GM18499 (cell line): Measurements from ENCODE around the gene DNAH12.
"Not testable (repeated sequence)": the region's sequence is repeated elsewhere in the genome, so short reads cannot be mapped to it uniquely, and the experiment has no call there.

ENCODE experiments used
- ATAC-seq: cut with Tn5 transposase; IDR thresholded peaks from one replicate; pipeline ENCODE4 v1.9.1; 2021; ENCODE audit warnings: moderate number of reproducible peaks; ENCODE audit not compliant: insufficient read depth, unreplicated experiment

Gene DNAH12

DNA sequence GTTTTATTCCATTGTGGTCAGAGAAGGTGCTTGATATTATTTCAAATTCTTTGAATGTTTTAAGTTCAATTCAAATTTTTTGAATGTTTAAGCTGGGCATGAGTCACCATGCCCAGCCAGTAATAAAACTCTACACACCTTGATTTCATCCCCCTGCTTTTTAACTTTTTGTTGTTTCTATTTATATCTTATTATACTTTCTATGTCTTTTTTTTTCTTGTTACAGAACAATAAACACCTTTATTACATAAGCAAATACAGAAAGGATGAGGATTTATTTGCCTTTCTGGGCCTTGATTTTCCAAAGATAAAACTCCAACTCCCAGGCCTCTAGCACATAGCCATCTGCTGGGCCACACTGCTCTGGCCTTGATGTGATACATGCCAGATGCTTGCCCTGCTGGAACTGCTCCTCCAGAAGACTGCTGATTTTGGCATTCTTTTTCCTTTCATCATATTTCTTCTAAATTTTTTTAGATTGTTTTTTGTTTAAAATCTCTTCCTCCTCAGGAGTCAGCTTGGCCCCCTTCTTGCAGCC, 14.0 kb downstream of the DNAH12 start:
- no peak for ATAC-seq

DNA sequence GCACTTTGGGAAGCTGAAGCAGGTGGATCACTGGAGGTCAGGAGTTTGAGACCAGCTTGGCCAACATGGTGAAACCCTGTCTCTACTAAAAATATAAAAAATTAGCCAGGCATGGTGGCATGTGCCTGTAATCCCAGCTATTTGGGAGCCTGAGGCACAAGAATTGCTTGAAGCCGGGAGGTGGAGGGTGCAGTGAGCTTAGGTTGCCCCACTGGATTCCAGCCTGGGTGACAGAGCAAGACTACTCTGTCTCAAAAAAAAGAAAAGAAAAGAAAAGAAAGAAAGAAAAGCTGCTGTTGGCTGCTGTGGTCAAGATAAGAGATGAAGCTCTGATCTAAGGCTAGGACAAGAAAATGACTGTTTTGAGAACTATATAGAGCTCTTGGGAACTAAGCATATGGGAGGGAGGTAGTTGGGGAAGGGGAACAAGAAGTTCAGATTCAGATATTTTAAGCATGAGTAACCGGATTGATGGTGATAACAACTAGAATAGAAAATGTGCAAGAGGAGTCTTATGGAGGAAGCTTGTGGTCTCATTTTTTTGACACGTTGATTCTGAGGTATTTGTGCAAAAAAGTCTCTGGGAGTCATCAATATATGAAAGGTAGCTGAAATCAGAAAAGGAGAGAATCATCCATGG, 25.7 kb downstream of the DNAH12 start:
- ATAC-seq: no peak

DNA sequence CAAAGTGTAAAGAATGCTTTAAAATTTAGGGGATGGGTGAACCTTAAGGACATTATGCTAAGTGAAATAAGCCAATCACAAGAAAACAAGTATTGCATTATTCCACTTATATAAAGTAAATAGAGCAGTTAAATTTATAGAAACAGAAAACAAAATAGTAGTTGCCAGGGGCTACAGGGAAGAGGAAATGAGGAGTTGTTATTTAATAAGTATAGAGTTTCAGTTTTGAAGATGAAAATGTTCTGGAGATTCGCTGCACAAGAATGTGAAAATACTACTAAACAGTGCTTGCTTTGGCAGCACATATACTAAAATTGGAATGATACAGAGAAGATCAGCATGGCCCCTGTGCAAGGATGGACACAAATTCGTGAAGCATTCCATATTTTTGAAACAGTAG, 32.0 kb downstream of the DNAH12 start:
- no peak for ATAC-seq

DNA sequence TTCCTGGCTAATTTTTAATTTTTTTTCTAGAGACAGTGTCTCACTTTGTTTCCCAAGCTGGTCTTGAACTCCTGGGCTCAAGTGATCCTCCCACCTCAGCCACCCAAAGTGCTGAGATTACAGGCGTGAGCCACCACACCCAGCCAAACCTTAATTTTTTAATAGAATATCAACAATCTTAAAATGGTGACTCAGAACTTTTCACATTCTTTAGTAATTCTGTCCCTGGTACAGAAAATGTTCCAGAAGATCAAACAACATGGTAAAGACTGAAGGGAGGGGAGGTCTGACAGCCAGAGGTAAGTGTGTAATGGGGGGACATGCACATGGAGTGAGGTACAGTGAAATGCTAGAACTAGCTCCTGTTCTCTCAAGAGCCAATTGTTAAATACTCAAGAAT, 38.2 kb downstream of the DNAH12 start:
- no peak for ATAC-seq

DNA sequence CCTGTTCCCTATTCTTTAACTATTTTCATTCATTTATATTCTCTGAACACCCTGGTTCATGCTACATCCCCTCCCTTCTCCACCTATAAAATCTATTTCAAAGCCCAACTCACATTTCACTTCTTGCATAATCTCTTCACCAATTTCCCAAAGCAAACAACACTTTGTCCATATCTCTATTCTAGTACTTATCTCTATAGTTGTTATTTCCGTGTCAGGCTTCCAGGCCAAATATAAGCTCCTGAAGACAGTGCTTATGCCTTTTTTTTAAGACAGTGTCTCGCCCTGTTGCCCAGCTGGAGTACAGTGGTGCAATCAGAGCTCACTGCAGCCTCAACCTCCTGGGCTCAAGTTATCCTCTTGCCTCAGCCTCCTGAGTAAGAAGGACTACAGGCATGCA, 43.6 kb downstream of the DNAH12 start:
- no peak for ATAC-seq

DNA sequence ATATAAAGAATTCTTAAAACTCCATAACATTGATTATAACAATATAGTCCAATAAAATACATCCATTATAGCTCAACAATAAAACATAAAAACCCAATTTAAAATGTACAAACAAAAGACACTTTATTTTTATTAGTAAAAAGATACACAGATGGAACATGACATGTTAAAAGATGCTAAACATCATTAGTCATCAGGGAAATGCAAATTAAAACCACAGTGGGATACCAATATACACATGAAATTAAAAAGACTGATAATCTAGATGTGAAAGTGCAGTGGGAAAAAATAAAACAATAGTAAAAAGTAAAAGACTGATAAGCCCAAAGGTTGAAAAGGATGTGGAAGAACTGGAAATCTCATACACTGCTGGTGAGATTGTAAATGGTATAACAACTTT, 46.2 kb downstream of the DNAH12 start:
- ATAC-seq: no peak

DNA sequence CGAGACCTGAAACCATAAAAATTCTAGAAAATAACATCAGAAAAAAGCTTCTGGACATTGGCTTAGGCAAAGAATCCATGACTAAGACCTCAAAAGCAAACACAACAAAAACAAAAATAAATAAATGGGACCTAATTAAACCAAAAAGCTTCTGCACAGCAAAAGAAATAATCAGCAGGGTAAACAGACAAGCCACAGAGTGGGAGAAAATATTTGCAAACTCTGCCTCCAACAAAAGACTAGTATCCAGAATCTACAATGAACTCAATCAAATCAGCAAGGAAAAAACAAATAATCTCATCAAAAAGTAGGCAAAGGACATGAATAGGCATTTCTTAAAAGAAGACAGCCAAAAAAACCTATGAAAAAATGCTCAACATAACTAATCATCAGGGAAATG, 59.6 kb downstream of the DNAH12 start:
- ATAC-seq: no peak

DNA sequence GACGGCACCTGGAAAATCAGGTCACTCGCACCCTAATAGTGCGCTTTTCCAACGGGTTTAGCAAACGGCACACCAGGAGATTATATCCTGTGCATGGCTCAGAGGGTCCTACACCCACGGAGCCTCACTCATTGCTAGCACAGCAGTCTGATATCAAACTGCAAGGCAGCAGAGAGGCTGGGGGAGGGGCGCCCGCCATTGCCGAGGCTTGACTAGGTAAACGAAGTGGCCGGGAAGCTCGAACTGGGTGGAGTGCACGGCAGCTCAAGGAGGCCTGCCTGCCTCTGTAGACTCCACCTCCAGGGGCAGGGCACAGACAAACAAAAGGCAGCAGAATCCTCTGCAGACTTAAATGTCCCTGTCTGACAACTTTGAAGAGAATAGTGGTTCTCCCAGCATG, 67.0 kb downstream of the DNAH12 start:
- not testable (repeated sequence) for ATAC-seq

DNA sequence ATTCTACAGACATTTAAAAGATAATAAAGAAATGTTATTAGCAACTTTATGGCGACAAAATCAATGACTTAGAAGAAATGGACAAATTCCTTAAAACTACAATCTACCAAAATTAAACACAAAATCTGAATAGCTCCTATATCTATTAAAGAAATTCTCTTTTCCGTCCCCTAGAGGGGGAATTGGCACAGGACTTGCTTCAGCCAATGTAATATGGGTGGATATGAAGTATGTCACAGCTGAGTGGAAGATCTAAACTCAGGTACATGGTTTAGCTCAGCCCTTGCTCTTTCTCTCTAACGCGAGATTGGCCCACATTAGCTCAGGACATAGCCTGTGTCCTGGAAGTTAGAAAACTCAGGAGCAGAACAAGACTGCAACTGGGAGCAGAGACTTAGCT, 79.3 kb downstream of the DNAH12 start:
- ATAC-seq: no peak

DNA sequence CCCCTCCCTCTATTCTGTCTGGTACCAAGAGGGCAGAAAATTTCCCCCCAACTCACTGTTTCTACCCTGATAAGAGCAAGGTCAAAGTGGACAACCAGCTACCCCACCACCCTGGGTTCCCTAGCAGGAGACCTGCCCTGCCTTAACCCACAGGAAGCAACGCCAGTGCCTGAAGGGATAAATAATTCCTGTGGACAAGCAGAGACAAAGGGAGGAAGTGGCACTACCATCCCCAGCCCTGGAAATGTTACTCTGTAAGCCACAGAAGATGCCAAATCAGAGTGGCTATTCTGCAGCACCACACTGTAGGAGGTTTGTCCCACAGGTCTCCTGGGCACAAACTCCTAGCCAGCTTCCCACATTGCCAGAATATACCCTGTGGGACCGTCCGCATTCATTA, 80.1 kb downstream of the DNAH12 start:
- no peak for ATAC-seq

DNA sequence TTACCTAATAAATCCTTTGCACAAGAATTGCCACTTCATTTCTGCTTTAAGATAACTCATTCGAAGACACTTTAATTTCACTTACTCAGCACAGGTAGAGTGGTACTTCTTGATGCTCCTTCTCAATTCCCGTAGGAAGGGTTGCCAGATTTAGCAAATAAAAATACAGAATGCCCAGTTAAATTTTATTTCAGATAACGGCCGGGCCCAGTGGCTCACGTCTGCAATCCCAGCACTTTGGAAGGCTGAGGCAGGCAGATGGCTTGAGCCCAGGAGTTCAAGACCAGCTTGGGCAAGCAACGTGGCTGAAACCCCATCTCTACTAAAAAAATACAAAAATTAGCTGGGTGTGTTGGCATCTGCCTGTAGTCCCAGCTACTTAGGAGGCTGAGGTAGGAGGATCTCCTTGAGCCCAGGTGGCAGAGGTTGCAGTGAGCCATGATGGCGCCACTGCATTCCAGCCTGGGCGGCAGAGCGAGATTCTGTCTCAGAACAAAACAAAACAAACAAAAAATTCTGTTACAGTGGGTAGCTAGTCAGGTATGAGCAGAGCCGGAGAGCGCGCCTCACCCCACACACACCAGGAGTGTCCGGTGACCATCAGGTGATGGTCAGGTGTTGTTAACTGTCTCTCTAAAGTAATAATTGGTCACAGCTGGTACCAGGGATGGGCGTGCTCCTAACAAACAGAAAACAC, 92.8 kb downstream of the DNAH12 start:
- no peak for ATAC-seq

DNA sequence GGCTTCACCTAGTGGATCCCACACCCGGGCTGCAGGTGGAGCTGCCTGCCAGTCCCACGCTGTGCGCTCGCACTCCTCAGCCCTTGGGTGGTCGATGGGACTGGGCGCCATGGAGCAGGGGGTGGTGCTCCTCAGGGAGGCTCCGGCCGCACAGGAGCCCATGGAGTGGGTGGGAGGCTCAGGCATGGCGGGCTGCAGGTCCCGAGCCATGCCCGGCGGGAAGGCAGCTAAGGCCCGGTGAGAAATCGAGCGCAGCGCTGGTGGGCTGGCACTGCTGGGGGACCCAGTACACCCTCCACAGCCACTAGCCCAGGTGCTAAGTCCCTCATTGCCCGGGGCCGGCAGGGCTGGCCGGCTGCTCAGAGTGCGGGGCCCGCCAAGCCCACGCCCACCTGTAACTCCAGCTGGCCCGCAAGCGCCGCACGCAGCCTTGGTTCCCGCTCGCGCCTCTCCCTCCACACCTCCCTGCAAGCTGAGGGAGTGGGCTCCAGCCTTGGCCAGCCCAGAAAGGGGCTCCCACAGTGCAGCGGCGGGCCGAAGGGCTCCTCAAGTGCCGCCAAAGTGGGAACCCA, 94.8 kb downstream of the DNAH12 start:
- not testable (repeated sequence) for ATAC-seq

DNA sequence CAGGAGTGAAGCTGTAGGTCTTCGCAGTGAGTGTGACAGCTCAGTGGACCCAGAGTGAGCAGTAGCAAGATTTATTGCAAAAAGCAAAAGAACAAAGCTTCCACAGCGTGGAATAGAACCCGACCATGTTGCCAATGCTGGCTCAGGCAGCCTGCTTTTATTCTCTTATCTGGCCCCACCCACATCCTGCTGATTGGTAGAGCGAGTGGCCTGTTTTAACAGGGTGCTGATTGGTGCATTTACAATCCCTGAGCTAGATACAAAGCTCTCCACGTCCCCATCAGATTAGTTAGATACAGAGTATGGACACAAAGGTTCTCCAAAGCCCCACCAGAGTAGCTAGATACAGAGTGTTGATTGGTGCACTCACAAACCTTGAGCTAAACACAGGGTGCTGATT, 95.7 kb downstream of the DNAH12 start:
- ATAC-seq: not testable (repeated sequence)

DNA sequence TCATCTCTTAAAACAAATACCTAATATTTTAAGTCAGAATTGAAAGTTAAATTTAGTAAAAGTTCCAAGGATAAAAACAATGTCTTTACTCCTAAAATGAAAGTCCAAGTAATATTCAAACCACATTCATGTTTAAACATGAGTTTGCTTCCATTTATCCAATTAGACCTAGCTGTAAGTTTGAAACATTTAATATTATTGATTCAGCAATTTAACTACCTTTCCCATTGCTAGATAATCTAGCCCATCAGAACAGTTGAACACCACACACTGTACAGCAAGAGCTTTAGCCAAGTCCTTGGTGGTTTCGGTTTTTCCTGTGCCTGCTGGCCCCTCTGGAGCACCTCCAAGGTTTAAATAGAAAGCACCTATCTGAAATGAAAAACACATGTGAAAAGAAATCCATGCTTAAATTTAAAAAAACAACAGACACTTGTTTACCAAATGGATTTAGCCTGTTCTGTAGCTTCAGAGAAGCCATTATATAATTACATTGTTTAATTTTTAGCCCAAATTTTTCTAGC, 97.8 kb downstream of the DNAH12 start:
- ATAC-seq: no peak

DNA sequence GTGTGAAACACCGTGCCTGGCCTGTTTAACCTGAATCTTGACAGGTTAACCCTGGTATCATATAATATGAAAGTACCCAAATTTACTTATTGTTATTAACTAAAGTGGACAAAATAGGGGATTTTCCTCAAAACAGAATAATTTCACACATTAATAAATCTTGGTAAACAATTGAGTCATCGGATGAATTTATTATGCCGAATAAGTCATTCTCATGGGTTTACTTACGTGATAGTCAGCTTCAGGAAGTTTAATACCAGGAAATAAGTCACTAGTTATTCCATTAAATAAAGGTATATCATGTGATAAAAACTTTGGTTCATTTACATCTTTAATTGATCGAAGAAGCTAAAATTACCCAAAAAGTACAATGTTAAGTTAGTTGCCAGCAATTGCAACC, 99.7 kb downstream of the DNAH12 start:
- ATAC-seq: no peak

DNA sequence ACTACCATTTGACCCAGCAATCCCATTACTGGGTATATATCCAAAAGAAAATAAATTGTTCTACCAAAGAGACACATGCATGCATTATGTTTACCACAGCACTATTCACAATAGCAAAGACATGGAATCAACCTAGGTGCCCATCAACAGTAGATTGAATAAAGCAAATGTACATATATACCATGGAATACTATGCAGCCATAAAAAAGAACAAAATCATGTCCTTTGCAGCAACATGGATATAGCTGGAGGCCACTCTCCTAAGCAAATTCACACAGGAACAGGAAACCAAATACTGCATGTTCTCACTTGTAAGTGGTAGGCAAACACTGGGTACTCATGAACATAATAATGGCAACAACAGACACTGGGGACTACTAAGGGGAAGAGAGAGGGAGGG, 104.0 kb downstream of the DNAH12 start:
- ATAC-seq: not testable (repeated sequence)

DNA sequence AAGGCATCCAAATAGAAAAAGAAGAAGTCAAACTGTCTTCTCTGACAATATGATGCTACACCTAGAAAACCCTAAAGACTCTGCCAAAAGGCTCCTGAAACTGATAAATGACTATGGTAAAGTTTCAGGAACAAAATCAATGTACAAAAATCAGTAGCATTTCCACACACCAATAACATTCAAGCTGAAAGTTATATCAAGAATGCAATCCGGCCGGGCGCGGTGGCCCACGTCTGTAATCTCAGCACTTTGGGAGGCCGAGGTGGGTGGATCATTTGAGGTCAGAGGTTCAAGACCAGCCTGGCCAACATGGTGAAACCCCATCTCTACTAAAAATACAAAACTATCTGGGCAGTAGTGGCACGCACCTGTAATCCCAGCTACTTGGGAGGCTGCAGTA, 105.7 kb downstream of the DNAH12 start:
- ATAC-seq: not testable (repeated sequence)

DNA sequence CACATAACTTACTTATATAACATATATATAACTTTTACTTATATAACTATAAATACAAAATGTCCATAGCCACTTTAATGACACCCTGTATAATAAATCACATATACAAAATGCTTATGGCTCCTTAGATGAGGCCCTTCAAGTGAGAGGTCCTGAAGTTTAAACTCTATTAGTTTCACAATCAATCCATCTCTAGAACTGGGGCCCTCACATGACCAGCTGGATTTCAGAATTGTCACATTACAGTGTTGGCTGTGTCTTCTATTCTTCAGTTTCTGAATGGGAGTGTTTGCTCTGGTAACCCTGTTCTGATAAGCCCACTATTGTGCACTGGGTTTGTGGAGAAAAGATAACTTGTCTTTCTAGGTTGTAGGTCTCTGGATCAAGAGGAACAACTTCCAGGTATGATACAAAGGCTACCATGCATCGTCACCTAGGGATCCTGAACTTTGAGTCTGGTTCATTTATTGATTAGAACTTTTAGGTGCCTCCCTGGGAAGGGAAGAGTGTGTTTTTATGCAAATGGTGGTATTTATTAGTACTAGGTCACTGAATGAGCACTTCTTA, 107.9 kb downstream of the DNAH12 start:
- ATAC-seq: no peak

DNA sequence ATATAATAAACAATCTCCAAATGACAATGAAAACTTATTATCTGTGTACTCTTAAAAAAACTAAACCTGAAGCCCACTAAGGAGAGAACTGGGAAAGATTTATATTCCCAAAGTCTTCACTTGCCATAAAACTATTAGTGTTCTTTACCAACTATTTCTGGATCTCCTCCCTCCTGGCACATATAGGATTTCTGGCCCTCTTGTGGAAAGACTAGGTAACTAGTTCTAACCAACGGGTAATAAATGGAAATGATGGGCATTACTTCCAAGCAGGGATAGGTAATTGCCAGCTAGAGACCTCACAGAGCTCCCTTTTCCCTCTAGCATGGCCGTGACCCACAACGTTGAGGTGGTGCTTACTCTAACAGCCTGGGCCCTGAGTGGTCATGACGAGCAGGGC, 110.1 kb downstream of the DNAH12 start:
- ATAC-seq: no peak

DNA sequence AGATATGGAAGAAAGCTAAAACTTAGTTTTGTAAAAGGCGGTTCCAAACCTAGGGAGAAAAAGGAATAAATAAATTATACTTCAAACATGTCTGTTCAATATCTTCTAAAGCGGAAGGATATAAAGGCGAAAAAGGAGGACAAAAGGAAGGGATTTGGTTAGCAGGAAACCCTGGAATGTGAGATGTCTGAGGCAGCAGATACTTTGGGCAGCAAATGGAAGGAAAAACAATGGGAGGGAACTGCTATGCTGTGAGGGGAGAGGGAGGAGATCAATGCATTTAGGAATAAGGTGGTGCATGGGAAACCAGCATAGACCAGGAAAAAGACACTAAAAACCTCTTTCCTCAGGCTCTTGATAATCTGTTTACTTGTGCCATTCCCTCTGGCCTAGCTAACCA, 120.8 kb downstream of the DNAH12 start:
- ATAC-seq: no peak

DNA sequence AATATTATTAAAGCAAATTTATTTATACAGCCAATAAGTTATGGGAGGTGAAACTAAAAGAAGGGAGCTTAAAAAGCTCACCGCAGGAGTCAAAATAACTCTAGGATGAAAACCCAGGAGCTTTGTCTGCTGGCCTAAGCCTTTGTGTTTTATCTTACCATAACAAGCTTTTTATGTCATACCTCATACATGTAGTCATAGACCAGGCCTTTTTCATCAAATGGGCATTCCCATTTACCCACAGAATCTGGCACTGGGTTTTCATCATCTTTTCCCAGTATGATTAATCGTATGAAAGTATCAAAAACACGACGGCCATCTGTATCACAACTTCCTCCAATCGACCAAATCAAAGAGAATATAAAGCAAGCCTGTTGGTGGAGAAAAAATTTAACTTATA, 122.8 kb downstream of the DNAH12 start:
- no peak for ATAC-seq
